Testis (tissue), 2 donors: ENCODE data around the gene CHGA.

Experiments used
- CTCF ChIP-seq, 3 experiments: fragments of 450-650 bp in 2 of 3; fragments of 200-600 bp in 1 of 3; sonication (generic) in 1 of 3; IDR thresholded peaks; one replicate each; pipeline ENCODE4 v1.5.1; 2016 to 2019; ENCODE audit warnings: antibody characterized with exemption in 3 of 3, mild to moderate bottlenecking in 2 of 3, moderate library complexity in 1 of 3
- POLR2A ChIP-seq: fragments of 450-650 bp; IDR thresholded peaks from one replicate; pipeline ENCODE4 v1.6.1; 2017; ENCODE audit warnings: antibody characterized with exemption, mild to moderate bottlenecking, moderate library complexity

GRCh38 chr14:92906420-92906819 lies 16.5 kb upstream of the CHGA start:
- TF ChIP-seq CTCF (IDR thresholded peaks at IDR 0.05) (no peak), POLR2A (no peak)
